ENCODE measurements around the gene ADA. TPM values are rescaled to one million over a fixed set of nuclear protein-coding genes. Genes with fewer than 3 reads are reported as not detected.

The ADA gene
- polyA plus RNA-seq, 1 experiment = 12.6 TPM

GRCh38 chr20:44650771-44651433 is 597 bp downstream of the ADA start:
- POLR2A ChIA-PET = no interaction called here
- CTCF ChIA-PET = interaction anchor here (1.1 to 2.8 kb wide), 3 partner anchors 34 to 82 kb away, joined by 3 to 8 read pairs (median 4); no protein-coding TSS in a partner anchor
- DNase-seq (ENCODE audit: low read depth, low spot score) = no peak
- Histone ChIP-seq H3K27ac (ENCODE audit: low read depth, low read length) (no peak overlapping the region), H3K4me3 (ENCODE audit: low read depth, low read length) (peak overlapping the region; percentile 57), H3K27me3 (ENCODE audit: control insufficient read depth, insufficient read depth, low read length) (peaks cover 26% of the 10 kb centered on the region), H3K9me3 (ENCODE audit: control insufficient read depth, insufficient read depth, low read length) (no peaks in the 10 kb centered on the region; the same call in none of the 2 replicates)
- no peak for TF ChIP-seq CTCF (IDR thresholded peaks at IDR 0.05; ENCODE audit: low read depth, low read length)

GRCh38 chr20:44649976-44650375 is 1.5 kb downstream of the ADA start:
- CTCF ChIA-PET = interaction anchor here (0.6 to 2.1 kb wide), 3 partner anchors 33 to 162 kb away, joined by 3 to 6 read pairs (median 5); no protein-coding TSS in a partner anchor
- TF ChIP-seq CTCF (IDR thresholded peaks at IDR 0.05; ENCODE audit: low read depth, low read length) = no peak
- H3K27me3 ChIP-seq (ENCODE audit: control insufficient read depth, insufficient read depth, low read length) = peaks cover 17% of the 10 kb centered on the region
- no peak overlapping the region for H3K4me3 ChIP-seq (ENCODE audit: low read depth, low read length)
- POLR2A ChIA-PET = no interaction called here
- DNase-seq (ENCODE audit: low read depth, low spot score) = no peak
- H3K27ac ChIP-seq (ENCODE audit: low read depth, low read length) = no peak overlapping the region
- H3K9me3 ChIP-seq (ENCODE audit: control insufficient read depth, insufficient read depth, low read length) = no peaks in the 10 kb centered on the region; the same call in none of the 2 replicates

- Histone ChIP-seq H3K27ac (ENCODE audit: low read depth, low read length) (no peak overlapping the region), H3K4me3 (ENCODE audit: low read depth, low read length) (no peak overlapping the region), H3K27me3 (ENCODE audit: control insufficient read depth, insufficient read depth, low read length) (peaks cover 10% of the 10 kb centered on the region), H3K9me3 (ENCODE audit: control insufficient read depth, insufficient read depth, low read length) (no peaks in the 10 kb centered on the region; the same call in 1 of the 2 replicates)
- ChIA-PET CTCF (interaction anchor here (2.1 kb wide), 1 partner anchor 34 kb away, joined by 6 read pairs; no protein-coding TSS in a partner anchor), POLR2A (no interaction called here)
- no peak for DNase-seq (ENCODE audit: low read depth, low spot score)
- no peak for TF ChIP-seq CTCF (IDR thresholded peaks at IDR 0.05; ENCODE audit: low read depth, low read length)
Observed at GRCh38 chr20:44649126-44649525, 2.4 kb downstream of the ADA start.

- no peak overlapping the region for H3K27ac ChIP-seq (ENCODE audit: low read depth, low read length)
- H3K4me3 ChIP-seq (ENCODE audit: low read depth, low read length) = no peak overlapping the region
- CTCF ChIA-PET = interaction anchor here (2.1 kb wide), 1 partner anchor 34 kb away, joined by 6 read pairs; no protein-coding TSS in a partner anchor
- H3K9me3 ChIP-seq (ENCODE audit: control insufficient read depth, insufficient read depth, low read length) = no peaks in the 10 kb centered on the region; the same call in 1 of the 2 replicates
- DNase-seq (ENCODE audit: low read depth, low spot score) = no peak
- TF ChIP-seq CTCF (IDR thresholded peaks at IDR 0.05; ENCODE audit: low read depth, low read length) = peak; percentile 16
- peaks cover 7% of the 10 kb centered on the region for H3K27me3 ChIP-seq (ENCODE audit: control insufficient read depth, insufficient read depth, low read length)
- POLR2A ChIA-PET = no interaction called here
Observed at GRCh38 chr20:44648579-44648978, 2.9 kb downstream of the ADA start.

- Histone ChIP-seq H3K27me3 (ENCODE audit: control insufficient read depth, insufficient read depth, low read length) (peaks cover 3% of the 10 kb centered on the region), H3K27ac (ENCODE audit: low read depth, low read length) (no peak overlapping the region), H3K4me3 (ENCODE audit: low read depth, low read length) (no peak overlapping the region), H3K9me3 (ENCODE audit: control insufficient read depth, insufficient read depth, low read length) (no peaks in the 10 kb centered on the region; the same call in 1 of the 2 replicates)
- DNase-seq (ENCODE audit: low read depth, low spot score) = no peak
- TF ChIP-seq CTCF (IDR thresholded peaks at IDR 0.05; ENCODE audit: low read depth, low read length) = no peak
- CTCF ChIA-PET = interaction anchor here (2.1 kb wide), 1 partner anchor 35 kb away, joined by 6 read pairs; no protein-coding TSS in a partner anchor
- POLR2A ChIA-PET = no interaction called here
Observed at GRCh38 chr20:44648068-44648467, 3.4 kb downstream of the ADA start.

All from AG04450 (cell line).